K562 (cell line): ENCODE measurements around the gene ARHGDIA. TPM values are rescaled to one million over a fixed set of nuclear protein-coding genes. Genes with fewer than 3 reads are reported as not detected.

Experiments used
- DIDO1 ChIP-seq: fragments of 450-650 bp; IDR thresholded peaks from 2 replicates; pipeline ENCODE4 v1.6.1; 2016; ENCODE audit warnings: low read depth, missing biosample characterization, missing genetic modification characterization
- ESRRA ChIP-seq: fragments of 450-650 bp; IDR thresholded peaks from 2 replicates; pipeline ENCODE4 v1.6.1; 2014; ENCODE audit warnings: low read depth, mild to moderate bottlenecking, moderate library complexity, borderline replicate concordance
- ETV5 ChIP-seq: sonication (generic); formaldehyde crosslinking; IDR thresholded peaks from 2 replicates; pipeline ENCODE4 v1.4.0; 2020; ENCODE audit warnings: low read depth, mild to moderate bottlenecking, missing genetic modification reagents
- HNRNPL ChIP-seq: fragments of 200-400 bp; formaldehyde crosslinking; IDR thresholded peaks from 2 replicates; pipeline ENCODE4 v1.6.1; 2017; ENCODE audit warnings: low read depth, mild to moderate bottlenecking, low read length
- MIER1 ChIP-seq: fragments of 450-650 bp; IDR thresholded peaks from 2 replicates; pipeline ENCODE4 v1.6.1; 2016; ENCODE audit warnings: antibody characterized with exemption, mild to moderate bottlenecking, low read depth
- MYBL2 ChIP-seq, 2 experiments: fragments of 450-650 bp in 1 of 2; sonication (generic) in 1 of 2; formaldehyde crosslinking in 1 of 2; IDR thresholded peaks; 2 replicates each; pipeline versions ENCODE4 v1.6.1 to v1.8.1; 2017 to 2022; ENCODE audit warnings: borderline replicate concordance in 1 of 2, inconsistent platforms in 1 of 2, low read depth in 1 of 2, mild to moderate bottlenecking in 1 of 2, missing genetic modification reagents in 1 of 2, moderate library complexity in 1 of 2
- NCOA2 ChIP-seq, 2 experiments: fragments of 450-650 bp; IDR thresholded peaks; 2 replicates each; pipeline ENCODE4 v1.6.1; 2018; ENCODE audit warnings: mild to moderate bottlenecking in 2 of 2, moderate library complexity in 1 of 2; ENCODE audit not compliant: partially characterized antibody in 2 of 2
- POLR2AphosphoS2 ChIP-seq: IDR thresholded peaks from 2 replicates; pipeline ENCODE4 v1.6.1; 2012; ENCODE audit warnings: low read length, improper control_type of control experiment
- POLR3G ChIP-seq: IDR thresholded peaks from 2 replicates; pipeline ENCODE4 v1.6.1; 2011; ENCODE audit not compliant: insufficient read length, insufficient replicate concordance; ENCODE audit errors: extremely low read depth
- PRPF4 ChIP-seq: fragments of 200-400 bp; formaldehyde crosslinking; IDR thresholded peaks from one replicate; pipeline ENCODE4 v1.6.1; 2017; ENCODE audit warnings: low read length, low read depth, mild to moderate bottlenecking; ENCODE audit not compliant: insufficient read depth, poor library complexity, severe bottlenecking
- TARDBP ChIP-seq: fragments of 450-650 bp; IDR thresholded peaks from 2 replicates; pipeline ENCODE4 v1.6.1; 2016
- TFAM ChIP-seq: fragments of 250-450 bp; sonication (Bioruptor Pico); conservative IDR thresholded peaks from 2 replicates; pipeline ENCODE4 v1.5.0; 2021; ENCODE audit warnings: mild to moderate bottlenecking, moderate library complexity
- TGIF2 ChIP-seq: sonication (generic); formaldehyde crosslinking; IDR thresholded peaks from 2 replicates; pipeline ENCODE4 v1.8.1; 2022; ENCODE audit warnings: mild to moderate bottlenecking, missing genetic modification reagents, moderate library complexity
- XRCC3 ChIP-seq: fragments of 450-650 bp; IDR thresholded peaks from 2 replicates; pipeline ENCODE4 v1.6.1; 2017; ENCODE audit warnings: mild to moderate bottlenecking, moderate library complexity
- polyA plus RNA-seq, 8 experiments: library from polyadenylated mRNA; depleted of rRNA in 4 of 8; stranded (reverse) in 5 of 8; unstranded in 3 of 8; fragments of >200 nt; fragmentation: Nextera tagmentation in 2 of 8; fragmentation: Illumina TruSeq in 1 of 8; extraction: Ambion mirVana in 2 of 8; extraction: Trizol in 1 of 8; gene quantifications; 2 replicates each; pipeline versions ENCODE4 v1.2.1 to v1.2.3, GENCODE V29; 2011 to 2014; ENCODE audit warnings: inconsistent platforms in 1 of 8, missing spikeins in 1 of 8
- total RNA-seq, 7 experiments: library from RNA; depleted of rRNA in 6 of 7; stranded (reverse); fragments of >200 nt in 6 of 7; fragmentation: Illumina TruSeq in 2 of 7; extraction: Trizol in 2 of 7; gene quantifications; 2 replicates each; pipeline versions ENCODE4 v1.2.1 to v1.2.3, GENCODE V29; 2011 to 2021; ENCODE audit warnings: low replicate concordance in 1 of 7
- TF ChIP-seq, protein P1 (sequence below), 2 experiments: fragments of 450-650 bp in 1 of 2; sonication (generic) in 1 of 2; formaldehyde crosslinking in 1 of 2; IDR thresholded peaks; 2 replicates each; pipeline versions ENCODE4 v1.7.1 to v1.9.0; 2016 to 2022; ENCODE audit warnings: inconsistent platforms in 1 of 2, mild to moderate bottlenecking in 1 of 2, missing genetic modification reagents in 1 of 2
- TF ChIP-seq, protein P2 (sequence below), 3 experiments: fragments of 200-800 bp in 1 of 3; sonication (Bioruptor generic) in 1 of 3; sonication (generic) in 1 of 3; formaldehyde crosslinking in 1 of 3; IDR thresholded peaks; 2 replicates each; pipeline versions ENCODE4 v1.6.1 to v1.8.0; 2016 to 2022; ENCODE audit warnings: mild to moderate bottlenecking in 2 of 3, missing compliant biosample characterization in 2 of 3, missing genetic modification characterization in 2 of 3, missing genetic modification reagents in 1 of 3

Gene ARHGDIA
- total and polyA plus RNA-seq, 9 of the 15 experiments (the other 6 are each of a cell fraction or from before 2014, with no cell fraction given), result 9.6 to 340 (median 97.6) TPM

DNA sequence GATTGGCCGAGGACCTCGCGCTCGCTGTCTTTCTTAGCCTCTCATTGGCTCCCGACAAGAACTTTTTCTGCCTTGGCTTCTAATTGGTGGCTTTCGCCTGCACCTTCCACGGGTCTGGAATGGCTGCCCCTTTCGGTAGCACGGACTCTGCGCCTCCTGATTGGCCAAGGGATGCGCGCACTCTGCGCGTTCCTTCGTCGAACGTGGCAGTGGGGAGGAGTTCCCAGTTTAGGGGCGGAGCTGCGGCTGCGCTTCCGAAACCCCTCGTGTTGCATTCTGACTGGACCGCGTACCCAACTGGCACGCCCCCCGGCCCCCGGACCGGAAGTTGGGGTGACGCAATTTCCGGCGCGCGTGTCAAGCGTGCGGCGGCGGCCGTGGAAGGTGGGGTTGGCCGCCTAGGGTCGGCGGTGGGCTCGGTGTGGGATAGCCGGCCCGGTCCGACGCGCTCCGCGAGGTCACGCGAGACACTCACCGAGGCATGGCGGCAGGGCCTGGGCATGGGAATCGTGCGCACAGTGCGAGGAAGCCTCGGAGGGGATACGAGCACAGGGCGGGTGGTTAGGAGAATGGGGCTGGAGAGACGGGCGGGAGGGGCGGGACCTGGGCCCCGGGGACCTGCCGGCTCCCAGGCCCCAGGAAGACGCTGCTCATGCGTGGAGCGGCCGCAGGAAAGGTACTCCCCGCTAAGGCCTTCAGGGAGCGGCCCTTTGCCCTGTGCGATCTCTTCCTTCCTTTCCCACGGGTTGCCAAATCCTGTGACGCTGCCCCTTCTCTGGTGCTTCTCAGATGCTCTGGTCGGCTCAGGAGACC, 10.2 kb downstream of the ARHGDIA start (continued):
- TF ChIP-seq, protein P1, sequence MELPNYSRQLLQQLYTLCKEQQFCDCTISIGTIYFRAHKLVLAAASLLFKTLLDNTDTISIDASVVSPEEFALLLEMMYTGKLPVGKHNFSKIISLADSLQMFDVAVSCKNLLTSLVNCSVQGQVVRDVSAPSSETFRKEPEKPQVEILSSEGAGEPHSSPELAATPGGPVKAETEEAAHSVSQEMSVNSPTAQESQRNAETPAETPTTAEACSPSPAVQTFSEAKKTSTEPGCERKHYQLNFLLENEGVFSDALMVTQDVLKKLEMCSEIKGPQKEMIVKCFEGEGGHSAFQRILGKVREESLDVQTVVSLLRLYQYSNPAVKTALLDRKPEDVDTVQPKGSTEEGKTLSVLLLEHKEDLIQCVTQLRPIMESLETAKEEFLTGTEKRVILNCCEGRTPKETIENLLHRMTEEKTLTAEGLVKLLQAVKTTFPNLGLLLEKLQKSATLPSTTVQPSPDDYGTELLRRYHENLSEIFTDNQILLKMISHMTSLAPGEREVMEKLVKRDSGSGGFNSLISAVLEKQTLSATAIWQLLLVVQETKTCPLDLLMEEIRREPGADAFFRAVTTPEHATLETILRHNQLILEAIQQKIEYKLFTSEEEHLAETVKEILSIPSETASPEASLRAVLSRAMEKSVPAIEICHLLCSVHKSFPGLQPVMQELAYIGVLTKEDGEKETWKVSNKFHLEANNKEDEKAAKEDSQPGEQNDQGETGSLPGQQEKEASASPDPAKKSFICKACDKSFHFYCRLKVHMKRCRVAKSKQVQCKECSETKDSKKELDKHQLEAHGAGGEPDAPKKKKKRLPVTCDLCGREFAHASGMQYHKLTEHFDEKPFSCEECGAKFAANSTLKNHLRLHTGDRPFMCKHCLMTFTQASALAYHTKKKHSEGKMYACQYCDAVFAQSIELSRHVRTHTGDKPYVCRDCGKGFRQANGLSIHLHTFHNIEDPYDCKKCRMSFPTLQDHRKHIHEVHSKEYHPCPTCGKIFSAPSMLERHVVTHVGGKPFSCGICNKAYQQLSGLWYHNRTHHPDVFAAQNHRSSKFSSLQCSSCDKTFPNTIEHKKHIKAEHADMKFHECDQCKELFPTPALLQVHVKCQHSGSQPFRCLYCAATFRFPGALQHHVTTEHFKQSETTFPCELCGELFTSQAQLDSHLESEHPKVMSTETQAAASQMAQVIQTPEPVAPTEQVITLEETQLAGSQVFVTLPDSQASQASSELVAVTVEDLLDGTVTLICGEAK (IDR thresholded peaks at IDR 0.05), result peak; percentile 99
- TF ChIP-seq, protein P1 (CRISPR knock-in tag; IDR thresholded peaks at IDR 0.05), result no peak
- no peak for TF ChIP-seq DIDO1 (tag)
- TF ChIP-seq TGIF2 (CRISPR knock-in tag), result no peak
- TF ChIP-seq ETV5, result peak; percentile 95
- TF ChIP-seq TARDBP, result no peak
- peak; percentile 35 for TF ChIP-seq PRPF4
- TF ChIP-seq, protein P2, sequence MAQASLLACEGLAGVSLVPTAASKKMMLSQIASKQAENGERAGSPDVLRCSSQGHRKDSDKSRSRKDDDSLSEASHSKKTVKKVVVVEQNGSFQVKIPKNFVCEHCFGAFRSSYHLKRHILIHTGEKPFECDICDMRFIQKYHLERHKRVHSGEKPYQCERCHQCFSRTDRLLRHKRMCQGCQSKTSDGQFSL (CRISPR knock-in tag; IDR thresholded peaks at IDR 0.05), result 0 out of 2 replicates have a peak, but pooled peaks have one; percentile 52
- TF ChIP-seq, protein P2 (tag; IDR thresholded peaks at IDR 0.05), result no peak
- no peak for TF ChIP-seq MIER1
- no peak for TF ChIP-seq NCOA2 (IDR thresholded peaks at IDR 0.05; ENCODE audit: partially characterized antibody in 2 of 2)
- TF ChIP-seq HNRNPL, result no peak
- TF ChIP-seq MYBL2 (IDR thresholded peaks at IDR 0.05; ENCODE audit: low read depth), result no peak
- TF ChIP-seq MYBL2 (CRISPR knock-in tag; IDR thresholded peaks at IDR 0.05; ENCODE audit: borderline replicate concordance), result no peak
- no peak for TF ChIP-seq XRCC3
- peak; percentile 50; the same call in 1 of the 2 replicates for TF ChIP-seq ESRRA
- no peak for TF ChIP-seq TFAM (CRISPR knock-in tag)
- no peak for TF ChIP-seq POLR2AphosphoS2
- TF ChIP-seq POLR3G, result no peak
